Left ventricle myocardium inferior (tissue), 1 donor: ENCODE measurements around the gene DLK2. TPM values are rescaled to one million over a fixed set of nuclear protein-coding genes. Genes with fewer than 3 reads are reported as not detected.
A peak's percentile ranks its signal among the peaks of the same experiment; 100 is the strongest.

Source experiments
- DNase-seq: peaks from one replicate; pipeline ENCODE4 v3.0.0-alpha.2; 2020
- H3K27ac ChIP-seq: fragments of 200-600 bp; replicated peaks from 2 replicates; pipeline ENCODE4 v1.8.0; 2021
- H3K27me3 ChIP-seq: fragments of 200-600 bp; 2 replicates; pipeline ENCODE4 v1.8.0; 2021; ENCODE audit warnings: low read depth
- H3K36me3 ChIP-seq: fragments of 200-600 bp; 2 replicates; pipeline ENCODE4 v1.8.0; 2021
- H3K4me1 ChIP-seq: fragments of 200-600 bp; 2 replicates; pipeline ENCODE4 v1.8.0; 2021
- H3K4me3 ChIP-seq: fragments of 200-600 bp; 2 replicates; pipeline ENCODE4 v1.8.0; 2021; ENCODE audit warnings: mild to moderate bottlenecking, moderate library complexity
- H3K9me3 ChIP-seq: fragments of 200-600 bp; replicated peaks from 2 replicates; pipeline ENCODE4 v1.8.0; 2021
- CTCF ChIP-seq: fragments of 200-600 bp; IDR thresholded peaks from 2 replicates; pipeline ENCODE4 v1.8.0; 2021; ENCODE audit warnings: antibody characterized with exemption, mild to moderate bottlenecking, borderline replicate concordance
- intact Hi-C: fragments of 100-400 bp; cut with micrococcal nuclease; formaldehyde crosslinking; loops from one replicate; pipeline ENCODE4 v1.11.0; 2022
- total RNA-seq: library from RNA; stranded (reverse); fragmentation: NEBNext Ultra II Directional; extraction: Animal tissue kit (Norgen Biotek cat#: 25700); gene quantifications from one replicate; pipeline ENCODE4 v1.2.1, GENCODE V29; 2021
- donor health status: DM: no; HTN: yes; CAD: no; lungs with severe emphysema.

Gene DLK2
- total RNA-seq, 1 donor from 2014 or later, result 3.3 TPM

- intact Hi-C loops, result no loop called here
- DNase-seq, result no peak
- H3K27me3 ChIP-seq, result no peaks in the 10 kb centered on the region
- peak overlapping the region; percentile 77 for H3K4me3 ChIP-seq
- peaks cover 2% of the 10 kb centered on the region for H3K36me3 ChIP-seq
- H3K9me3 ChIP-seq, result no peaks in the 10 kb centered on the region
- peaks cover 61% of the 10 kb centered on the region for H3K4me1 ChIP-seq
- H3K27ac ChIP-seq, result peak overlapping the region; percentile 83
- TF ChIP-seq CTCF, result no peak
These were observed 22.6 kb upstream of the DLK2 start for GRCh38 chr6:43478008-43478372.

- no peak for TF ChIP-seq CTCF
- intact Hi-C loops, result no loop called here
- H3K9me3 ChIP-seq, result no peaks in the 10 kb centered on the region
- peak; percentile 94 for DNase-seq
- peak within 1 kb of the TSS; percentile 83 for H3K27ac ChIP-seq
- H3K36me3 ChIP-seq, result peaks cover 2% of the 10 kb centered on the region
- peak within 1 kb of the TSS; percentile 77 for H3K4me3 ChIP-seq
- H3K4me1 ChIP-seq, result peaks cover 60% of the 10 kb centered on the region
- H3K27me3 ChIP-seq, result no peaks in the 10 kb centered on the region
These were observed 22.1 kb upstream of the DLK2 start, which contains the start of gene TJAP1 for GRCh38 chr6:43477235-43478007. Gene TJAP1 (plus strand): TSS chr6:43477570. CDS start chr6:43499002, 21,432 bp downstream.

- DNase-seq, result no peak
- no peaks in the 10 kb centered on the region for H3K9me3 ChIP-seq
- H3K4me1 ChIP-seq, result peaks cover 53% of the 10 kb centered on the region
- peaks cover 2% of the 10 kb centered on the region for H3K36me3 ChIP-seq
- peak overlapping the region; percentile 83 for H3K27ac ChIP-seq
- no peak for TF ChIP-seq CTCF
- intact Hi-C loops, result no loop called here
- H3K4me3 ChIP-seq, result peak overlapping the region; percentile 77
- no peaks in the 10 kb centered on the region for H3K27me3 ChIP-seq
These were observed 21.4 kb upstream of the DLK2 start for GRCh38 chr6:43476746-43477145.

- intact Hi-C loops, result no loop called here
- peaks cover 42% of the 10 kb centered on the region for H3K4me1 ChIP-seq
These were observed 20.2 kb upstream of the DLK2 start for GRCh38 chr6:43475516-43475915.

GRCh38 chr6:43472515-43472914, 17.2 kb upstream of the DLK2 start:
- Histone ChIP-seq H3K9me3 (no peaks in the 10 kb centered on the region), H3K27ac (no peak overlapping the region), H3K4me1 (peaks cover 36% of the 10 kb centered on the region), H3K36me3 (no peaks in the 10 kb centered on the region), H3K4me3 (no peak overlapping the region), H3K27me3 (peaks cover 5% of the 10 kb centered on the region)
- intact Hi-C loops, result no loop called here
- TF ChIP-seq CTCF, result no peak
- DNase-seq, result no peak

More at GRCh38 chr6:43475516-43475915, 20.2 kb upstream of the DLK2 start:
- Histone ChIP-seq H3K27ac (no peak overlapping the region), H3K4me3 (no peak overlapping the region), H3K9me3 (no peaks in the 10 kb centered on the region), H3K27me3 (no peaks in the 10 kb centered on the region), H3K36me3 (peaks cover 2% of the 10 kb centered on the region)
- DNase-seq, result no peak
- TF ChIP-seq CTCF, result no peak
